ENCODE results near the gene DAZAP1. TPM values are rescaled to one million over a fixed set of nuclear protein-coding genes. Genes with fewer than 3 reads are reported as not detected.

DAZAP1 gene
- polyA plus RNA-seq, 5 donors, result 86.4 to 104 (median 87.9) TPM

DNA sequence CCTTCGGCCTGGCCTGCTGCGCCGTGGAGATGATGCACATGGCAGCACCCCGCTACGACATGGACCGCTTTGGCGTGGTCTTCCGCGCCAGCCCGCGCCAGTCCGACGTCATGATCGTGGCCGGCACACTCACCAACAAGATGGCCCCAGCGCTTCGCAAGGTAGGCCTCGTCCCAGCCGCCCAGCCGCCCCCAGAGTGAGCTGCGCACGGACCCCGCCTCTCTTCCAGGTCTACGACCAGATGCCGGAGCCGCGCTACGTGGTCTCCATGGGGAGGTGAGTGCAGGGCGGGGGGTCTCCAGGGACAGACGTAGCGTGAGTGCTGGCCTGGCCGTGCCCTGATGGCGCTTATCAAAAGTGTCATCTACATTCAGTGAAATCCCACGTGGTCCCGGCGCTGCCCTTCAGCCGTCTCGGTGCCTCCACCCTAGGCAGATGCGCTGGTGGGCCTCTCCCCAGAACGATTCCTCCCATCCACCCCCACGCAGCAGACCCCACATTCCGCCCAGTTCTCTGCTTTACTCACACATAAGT lies 16.4 kb upstream of the DAZAP1 start:
- no peak for DNase-seq

DNA sequence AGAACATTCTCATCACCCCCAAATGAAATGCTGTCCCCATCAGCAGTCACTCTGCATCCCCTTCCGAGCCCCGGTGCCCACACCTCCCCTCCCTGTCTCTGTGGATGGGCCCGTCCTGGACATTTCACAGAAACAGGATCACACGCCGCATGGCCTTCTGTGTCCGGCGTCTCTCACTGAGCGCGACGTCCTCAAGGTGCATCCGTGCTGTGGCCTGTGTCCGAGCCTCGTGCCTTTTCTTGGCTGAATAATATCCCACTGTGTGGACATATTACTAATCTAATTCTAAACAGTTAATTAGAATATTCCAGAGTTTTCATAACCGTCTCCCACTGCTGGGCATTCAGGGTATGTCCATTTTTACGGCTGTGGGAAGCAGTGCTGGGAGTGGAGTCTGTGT lies 15.0 kb upstream of the DAZAP1 start:
- no peak for DNase-seq

DNA sequence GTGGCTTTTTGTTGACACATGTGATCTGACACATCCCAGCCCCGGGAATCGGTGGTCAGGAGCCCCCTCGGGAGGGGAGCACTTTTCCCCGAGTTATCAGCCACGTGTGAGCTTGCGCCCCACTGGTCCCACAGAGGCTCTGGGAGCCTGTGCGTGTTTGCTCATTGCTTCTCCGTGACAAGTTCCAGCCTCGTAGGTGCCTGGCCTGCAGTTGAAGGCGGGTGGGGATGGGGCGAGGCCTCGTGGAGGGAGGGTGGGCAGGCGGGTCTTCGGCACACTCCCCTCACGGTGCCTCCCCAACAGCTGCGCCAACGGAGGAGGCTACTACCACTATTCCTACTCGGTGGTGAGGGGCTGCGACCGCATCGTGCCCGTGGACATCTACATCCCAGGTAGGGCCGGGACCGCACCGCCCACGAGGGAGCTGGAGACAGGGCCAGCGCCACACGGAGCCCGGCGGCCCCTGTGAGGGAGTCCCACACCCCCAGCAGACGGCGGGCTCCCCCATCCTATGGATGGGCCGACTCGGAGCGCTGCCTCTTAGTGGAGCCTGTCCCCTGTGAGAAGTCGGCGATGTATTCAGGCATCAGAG lies 14.4 kb upstream of the DAZAP1 start:
- DNase-seq, result no peak

DNA sequence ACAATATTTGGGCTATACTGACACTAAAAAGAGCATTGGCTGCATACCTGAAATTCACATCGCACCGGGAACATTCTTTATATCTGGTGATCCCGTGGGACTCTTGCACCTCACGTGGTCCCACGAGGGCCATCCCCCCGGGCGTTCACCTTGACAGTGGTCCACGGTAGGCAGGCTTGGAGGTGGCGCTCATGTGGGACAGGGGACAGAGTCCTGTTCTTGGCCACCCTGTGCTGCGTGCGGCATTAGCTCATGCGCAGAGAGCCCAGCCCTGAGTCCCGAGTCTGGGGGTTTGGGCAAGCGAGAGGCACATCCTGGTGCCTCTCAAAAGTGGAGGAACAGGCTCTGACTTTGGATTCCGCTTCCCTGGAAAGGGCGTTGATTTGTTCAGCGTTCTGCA lies 13.5 kb upstream of the DAZAP1 start:
- no peak for DNase-seq

DNA sequence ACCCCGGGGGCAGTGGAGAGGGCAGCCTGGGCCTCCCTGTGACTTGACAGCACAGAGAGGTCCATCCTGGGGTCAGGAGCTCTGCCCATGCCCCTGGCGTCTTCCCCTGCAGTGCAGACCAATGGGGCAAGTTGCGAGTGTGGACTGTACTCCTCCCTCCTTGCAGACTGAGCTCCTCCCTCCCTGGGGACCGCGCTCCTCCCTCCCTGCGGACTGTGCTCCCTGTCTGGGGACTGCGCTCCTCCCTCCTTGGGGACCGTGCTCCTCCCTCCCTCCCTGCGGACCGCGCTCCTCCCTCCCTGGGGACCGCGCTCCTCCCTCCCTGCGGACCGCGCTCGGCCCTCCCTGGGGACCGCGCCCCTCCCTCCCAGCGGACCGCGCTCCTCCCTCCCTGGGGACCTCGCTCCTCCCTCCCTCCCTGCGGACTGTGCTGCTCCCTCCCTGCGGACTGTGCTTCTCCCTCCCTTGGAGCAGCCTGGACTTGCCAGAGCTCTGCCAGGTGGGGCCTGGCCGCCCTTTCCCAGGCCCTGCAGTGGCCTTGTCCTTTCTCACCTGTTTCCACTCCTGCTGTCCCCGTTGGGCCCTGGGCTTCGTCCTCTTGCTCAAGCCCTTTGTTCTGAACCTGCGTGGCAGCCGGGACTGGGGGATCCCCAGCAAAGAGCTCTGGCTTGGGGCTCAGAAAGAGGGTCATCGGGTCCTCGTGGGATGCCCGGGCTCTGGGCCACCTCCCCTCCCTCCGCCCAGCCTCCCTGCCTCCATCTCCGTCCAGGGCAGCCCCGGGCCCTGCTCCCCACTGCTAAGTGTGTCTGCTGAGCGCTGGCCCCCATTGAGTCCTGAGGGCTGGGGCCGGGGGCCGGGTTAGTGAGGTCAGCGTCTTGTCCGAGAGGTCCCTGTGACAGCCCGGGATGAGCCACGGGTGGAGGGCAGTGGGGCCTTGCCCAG lies 12.9 kb upstream of the DAZAP1 start:
- no peak for DNase-seq

DNA sequence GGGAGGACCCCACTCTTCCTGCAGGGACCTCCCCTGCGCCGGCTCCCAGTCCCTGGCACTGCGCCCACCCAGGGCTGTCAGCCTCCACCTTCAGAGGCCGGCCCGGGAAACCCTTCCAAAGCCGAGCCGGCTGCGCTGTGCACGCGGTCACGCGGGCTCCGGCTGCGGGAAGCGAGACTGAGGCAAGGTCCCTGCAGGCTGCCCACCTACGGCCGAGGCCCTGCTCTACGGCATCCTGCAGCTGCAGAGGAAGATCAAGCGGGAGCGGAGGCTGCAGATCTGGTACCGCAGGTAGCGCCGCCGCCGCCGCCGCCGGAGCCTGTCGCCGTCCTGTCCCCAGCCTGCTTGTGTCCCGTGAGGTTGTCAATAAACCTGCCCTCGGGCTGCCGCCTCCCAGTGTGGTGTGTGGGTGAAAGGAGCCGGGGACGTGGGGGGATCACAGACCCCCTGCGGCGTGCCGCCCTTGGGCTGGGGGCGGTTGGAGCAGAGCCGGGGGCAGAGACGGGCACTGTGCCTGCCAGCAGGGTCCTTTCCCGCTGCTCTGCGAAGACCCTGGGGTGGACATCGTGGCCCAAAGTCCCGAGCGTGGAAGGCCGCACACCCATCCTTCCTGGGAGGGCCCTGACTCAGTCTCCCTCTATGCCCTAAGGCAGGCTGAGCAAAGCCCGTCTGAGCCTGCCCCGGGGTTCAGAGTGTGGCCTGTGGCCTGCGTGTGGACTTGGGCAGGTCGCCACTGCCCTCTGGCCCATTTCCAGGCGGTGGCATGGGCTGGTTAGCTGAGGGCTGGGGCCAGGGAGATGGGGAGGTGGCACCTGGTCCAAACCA lies 12.0 kb upstream of the DAZAP1 start:
- no peak for DNase-seq

DNA sequence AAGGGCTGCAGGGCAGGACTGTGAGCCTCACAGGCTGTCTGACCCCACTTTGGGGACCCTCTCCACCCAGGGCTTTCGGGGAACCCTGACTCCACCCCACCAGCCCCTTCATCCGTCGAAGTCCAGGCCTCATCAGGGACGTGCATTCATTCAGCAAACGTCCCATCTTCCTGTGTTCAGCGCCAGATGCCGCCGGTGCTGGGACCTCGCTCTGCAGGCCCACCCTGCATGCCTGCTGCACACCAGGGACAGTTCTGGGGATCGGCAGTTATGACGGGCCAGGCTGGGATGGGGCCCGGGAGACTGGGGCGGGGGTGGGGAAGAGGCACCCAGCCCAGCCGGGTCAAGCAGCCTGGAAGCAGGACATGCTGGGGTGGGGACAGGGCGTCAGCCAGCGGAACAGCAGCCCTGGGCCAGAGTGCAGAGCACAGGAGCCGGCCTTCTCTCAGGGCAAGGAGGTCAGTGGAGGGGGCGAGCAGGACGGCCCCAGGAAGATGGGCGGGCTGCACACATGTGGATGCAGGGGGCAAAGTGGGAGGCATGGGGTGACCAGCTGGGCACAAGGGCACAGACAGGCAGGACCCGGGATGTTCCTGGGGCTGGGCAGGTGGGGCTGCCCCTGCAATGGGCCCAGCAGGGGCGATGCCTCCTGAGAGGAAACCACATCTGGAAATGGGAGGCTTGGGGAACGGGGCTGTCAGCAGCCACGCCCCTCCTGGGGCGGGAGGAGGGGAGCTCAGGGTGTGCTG lies 11.2 kb upstream of the DAZAP1 start:
- no peak for DNase-seq

DNA sequence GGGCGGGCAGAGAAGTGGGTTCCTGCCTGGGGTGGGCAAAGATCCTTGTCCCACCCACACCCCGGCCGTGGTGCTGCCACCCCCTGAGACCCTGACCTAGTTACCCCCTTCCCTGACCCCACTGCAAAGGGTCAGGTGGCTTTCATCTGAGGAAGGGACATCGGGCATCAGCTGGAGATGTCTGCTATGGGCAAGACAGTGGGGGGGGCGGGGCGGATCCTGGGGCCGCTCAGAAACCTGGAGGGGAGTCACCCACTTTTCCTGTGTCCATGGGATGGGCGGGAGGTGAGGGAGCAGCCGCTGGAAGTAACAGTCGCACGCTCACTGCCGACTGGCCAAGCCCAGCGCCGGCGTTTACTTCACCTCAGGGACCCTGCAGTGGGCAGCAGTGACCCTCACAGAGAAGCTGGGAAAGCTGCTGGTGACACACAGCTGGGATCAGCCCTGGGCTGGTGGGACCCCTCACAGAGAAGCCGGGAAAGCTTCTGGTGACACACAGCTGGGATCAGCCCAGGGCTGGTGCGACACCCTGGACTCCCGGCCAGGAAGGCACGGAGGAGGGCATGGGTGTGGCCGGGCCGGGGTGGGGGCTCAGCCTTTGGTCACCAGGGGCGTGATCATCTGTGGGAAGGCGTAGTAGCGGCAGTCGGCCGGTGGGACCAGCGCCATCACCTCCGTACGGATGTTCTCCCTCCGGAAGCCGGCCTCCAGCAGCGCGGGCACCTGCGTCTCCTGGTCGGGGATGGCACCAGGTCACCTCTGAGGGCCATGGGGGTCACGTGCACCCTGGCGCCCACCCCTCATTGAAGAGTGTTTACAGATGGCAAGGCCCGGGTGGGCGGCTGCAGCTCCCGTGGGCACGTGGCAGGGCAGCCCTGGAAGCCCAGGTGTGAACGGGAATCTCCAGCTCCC lies 10.4 kb upstream of the DAZAP1 start:
- DNase-seq, result no peak

DNA sequence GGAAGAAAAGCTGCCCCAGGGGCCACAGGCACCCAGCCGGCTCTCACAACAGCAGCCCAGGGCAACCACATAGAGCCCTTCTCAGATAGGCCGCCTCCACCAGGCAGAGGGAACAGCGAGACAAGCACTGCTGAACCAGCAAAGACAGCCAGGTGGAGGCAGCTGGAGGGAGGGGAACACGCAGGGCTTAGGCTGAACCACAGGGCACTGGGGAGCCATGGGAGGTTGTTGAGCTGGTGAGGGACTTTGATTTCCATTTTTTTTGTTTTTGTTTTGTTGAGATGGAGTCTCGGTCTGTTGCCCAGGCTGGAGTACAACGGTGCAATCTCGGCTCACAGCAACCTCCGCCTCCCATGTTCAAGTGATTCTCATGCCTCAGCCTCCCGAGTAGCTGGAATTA lies 9.5 kb upstream of the DAZAP1 start:
- no peak for DNase-seq

DNA sequence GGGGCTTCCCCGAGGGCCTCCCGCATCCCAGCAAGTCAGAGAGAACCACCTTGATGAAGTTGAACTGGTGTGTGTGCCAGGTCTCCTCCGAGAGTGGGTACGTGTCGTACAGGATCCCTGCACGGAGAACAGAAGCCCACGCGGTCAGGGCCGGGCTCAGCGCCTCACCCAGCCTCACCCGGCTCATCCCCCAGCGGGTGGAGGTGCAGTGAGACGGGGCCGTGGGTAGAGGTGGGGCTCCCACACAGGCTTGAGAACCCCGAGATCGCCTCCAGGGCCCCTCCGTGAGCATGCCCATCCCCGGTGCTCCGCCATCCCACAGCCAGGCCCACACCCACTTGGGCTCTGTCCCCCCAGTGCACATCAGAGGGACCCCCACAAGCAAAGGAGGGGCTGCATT lies 8.3 kb upstream of the DAZAP1 start:
- no peak for DNase-seq

DNA sequence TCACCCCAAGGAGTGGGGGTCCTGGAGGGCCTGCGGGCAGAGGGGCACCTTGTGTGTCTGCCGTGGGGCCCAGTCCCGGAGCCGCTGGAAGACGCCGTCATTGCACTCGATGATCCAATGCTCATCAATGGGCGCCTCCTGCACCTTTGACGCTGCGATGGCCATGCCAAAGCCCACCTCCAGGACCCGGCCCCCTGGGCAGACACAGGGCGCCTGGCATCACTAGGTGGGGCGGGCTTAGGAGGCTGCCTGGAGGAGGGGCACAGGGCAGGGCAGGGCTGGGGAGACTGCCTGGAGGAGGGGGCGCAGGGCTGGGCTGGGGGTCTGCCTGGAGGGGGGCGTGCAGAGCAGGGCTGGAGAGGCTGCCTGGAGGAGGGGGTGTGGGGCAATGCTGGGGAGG lies 7.6 kb upstream of the DAZAP1 start:
- no peak for DNase-seq

DNA sequence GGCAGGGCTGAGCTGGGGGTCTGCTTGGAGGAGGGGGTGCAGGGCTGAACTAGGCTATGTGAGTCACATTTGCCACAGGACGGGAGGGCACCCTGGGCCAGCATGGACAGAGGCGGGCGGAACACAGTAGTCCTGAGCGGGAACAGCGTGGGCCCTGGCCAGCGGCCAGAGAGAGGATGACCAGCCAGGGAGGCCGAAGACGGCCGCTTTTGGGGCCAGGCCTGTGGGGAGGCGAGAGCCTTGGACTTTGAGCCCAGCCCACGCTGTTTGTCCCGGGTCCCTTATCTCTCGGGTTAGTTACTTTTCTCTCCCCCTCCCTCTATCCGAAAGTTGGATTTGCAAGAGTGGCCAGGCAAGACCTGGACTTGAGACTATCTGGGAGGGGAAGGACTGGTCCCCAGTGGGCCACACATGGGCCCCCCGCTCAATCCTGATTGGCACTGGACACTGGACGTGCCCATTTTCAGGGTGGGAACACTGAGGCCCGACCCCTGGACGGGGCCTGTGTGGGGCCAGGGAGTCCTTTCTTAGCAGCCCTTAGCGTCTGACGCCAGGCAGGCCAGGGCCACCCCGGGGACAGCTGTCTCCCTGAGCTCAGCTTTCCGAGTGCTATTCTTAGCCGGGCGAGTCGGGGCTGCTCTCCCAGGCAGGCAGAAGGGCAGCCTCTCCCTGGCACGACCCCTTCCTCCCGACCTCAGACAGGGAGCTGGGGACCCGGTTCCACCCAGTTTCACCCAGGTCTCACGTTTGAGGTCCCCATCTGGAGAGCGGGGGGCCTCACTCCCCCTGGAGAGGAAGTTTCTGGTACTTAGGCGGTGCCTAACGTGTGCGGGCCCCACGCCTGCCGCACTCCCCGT lies 6.9 kb upstream of the DAZAP1 start:
- DNase-seq, result no peak

DNA sequence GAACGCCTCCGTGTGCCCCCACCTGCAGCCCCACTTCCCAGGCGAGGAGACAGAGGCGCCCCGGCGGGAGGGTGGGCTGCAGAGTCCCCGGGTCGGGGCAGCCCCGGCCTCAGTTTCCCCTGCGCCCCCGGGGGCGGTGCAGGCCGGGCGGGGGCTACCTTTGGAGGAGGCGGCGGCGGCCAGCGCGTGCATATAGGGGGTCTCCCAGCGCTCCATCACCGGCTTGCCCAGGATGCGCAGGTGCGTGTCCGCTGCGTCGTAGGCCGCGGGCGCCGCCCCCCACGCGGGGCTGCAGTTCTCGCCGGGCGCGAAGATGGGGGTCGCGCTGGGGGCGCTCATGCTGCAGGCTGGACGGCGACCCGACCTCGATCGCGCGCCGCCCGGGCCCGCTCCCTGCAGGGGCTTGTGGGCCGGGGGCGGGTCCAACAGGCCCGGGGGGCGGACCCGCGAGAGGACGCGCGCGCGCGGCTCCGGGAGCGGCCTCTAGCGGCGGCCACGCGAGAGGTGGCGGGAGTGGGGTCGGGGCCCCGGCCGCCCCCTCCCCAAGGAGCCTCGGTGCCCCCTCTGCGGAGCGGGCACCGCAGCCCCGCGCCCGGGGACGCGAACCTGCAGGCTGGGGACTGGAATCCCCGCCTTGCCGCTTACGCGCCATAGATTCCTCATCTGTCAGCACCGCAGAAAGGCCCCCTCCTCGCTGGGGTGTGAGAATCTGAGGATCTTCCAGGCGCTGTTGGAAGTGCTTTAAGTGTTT lies 6.1 kb upstream of the DAZAP1 start, which contains the start of gene GAMT:
TSS of gene GAMT (minus strand) at position 405 of the 751 bp plus-strand sequence. CDS start at position 339, 66 bp downstream.
- no peak for DNase-seq

DNA sequence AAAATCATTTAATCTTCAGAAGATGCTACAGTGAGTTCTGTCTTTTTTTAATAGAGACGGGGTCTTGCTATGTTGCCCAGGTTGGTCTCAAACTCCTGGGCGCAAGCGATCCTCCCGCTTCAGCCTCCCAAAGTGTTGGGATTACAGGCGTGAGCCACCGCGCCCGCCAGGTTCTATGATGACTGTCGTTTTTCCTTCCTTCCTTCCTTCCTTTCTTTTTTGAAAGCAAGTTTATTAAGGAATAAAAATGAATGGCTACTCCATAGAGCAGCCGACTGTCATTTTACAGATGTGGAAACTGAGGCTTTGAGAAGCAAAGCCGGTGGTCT lies 5.5 kb upstream of the DAZAP1 start:
- no peak for DNase-seq

DNA sequence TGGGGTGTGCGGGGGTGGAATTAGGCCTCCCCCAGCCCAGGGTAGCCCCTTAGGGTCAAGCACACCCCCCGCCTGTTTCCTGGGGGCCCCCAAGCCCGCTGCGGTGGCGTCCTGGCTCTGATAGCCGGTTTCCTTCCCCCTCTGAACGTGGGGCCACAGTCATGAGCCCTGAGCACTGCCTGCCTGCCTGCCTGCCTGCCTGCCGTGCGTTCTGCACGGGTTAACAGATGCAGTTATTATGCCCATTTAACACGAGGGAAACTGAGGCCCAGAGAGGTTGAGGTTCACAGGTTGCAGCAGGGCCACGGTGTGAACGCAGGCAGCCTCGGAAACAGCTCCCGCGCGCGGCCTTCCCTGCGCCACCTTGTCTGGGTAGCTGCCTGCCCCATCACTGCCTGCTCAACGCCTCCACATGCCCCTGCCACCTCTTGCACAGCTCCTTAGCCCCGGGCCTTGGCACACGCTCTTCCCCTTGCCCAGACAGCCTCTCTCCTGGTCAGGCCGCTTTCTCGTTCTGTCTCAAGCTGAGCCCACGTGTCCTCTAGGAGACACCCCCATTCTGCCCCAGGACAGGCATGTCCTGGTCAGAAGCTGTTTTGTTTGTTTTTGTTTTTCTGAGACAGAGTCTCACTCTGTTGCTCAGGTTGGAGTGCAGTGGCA lies 4.8 kb upstream of the DAZAP1 start:
- DNase-seq, result no peak

DNA sequence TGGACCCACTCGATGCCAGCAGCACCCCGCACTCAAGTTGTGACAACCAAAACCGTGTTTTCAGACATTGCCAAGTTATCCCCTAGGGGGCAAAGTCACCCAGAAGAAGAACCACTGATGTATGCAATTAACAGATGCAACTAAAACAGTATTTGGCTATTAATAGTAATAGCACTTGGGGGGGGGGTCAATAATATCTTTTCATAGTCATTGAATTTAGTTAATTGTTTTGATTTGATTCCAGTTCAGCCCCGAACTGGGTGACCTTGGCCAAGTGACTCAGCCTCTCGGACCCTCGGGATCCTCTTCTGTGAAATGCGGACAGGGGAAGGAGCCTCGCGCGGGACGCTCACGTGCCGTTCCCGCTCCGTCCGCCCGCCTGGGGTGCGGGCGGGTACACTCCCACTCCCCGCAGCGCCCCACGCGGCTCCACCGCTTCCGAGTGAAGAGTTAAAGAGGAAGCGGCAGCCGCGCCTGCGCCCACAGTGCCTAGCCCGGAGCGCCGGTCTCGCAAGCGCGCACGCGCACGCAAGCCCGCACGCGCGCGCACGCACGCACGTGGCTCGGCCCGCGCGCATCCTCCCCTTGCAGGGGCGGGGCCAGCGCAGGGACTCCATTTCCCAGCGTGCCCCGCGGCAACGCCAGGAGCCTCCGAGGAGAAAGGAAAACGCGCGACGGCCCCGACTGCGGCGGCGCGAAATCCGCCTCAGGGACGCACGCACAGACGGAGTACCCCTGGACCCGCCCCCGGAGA lies 435 bp upstream of the DAZAP1 start:
- DNase-seq, result peak; percentile 99 to 100

Data from right lung (tissue), 5 donors.